Neural crest cell (in vitro differentiated cells): ENCODE results near the gene ATOSA. TPM values are rescaled to one million over a fixed set of nuclear protein-coding genes. Genes with fewer than 3 reads are reported as not detected.

Experiments
- DNase-seq: peaks from one replicate; pipeline ENCODE4 v3.0.0; 2021; ENCODE audit warnings: low read depth, mixed read lengths, low spot score
- H3K27ac Mint-ChIP-seq: one replicate; pipeline ENCODE4 v1.8.0; 2021; ENCODE audit warnings: mild to moderate bottlenecking, mixed read lengths; ENCODE audit not compliant: unreplicated experiment
- H3K27me3 Mint-ChIP-seq: 2 replicates; pipeline ENCODE4 v1.8.0; 2021; ENCODE audit warnings: low read depth, mild to moderate bottlenecking, mixed read lengths
- H3K36me3 Mint-ChIP-seq: 2 replicates; pipeline ENCODE4 v1.8.0; 2021; ENCODE audit warnings: low read depth, mild to moderate bottlenecking, mixed read lengths
- H3K4me1 Mint-ChIP-seq: 2 replicates; pipeline ENCODE4 v1.8.0; 2021; ENCODE audit warnings: mixed read lengths
- H3K4me3 Mint-ChIP-seq: one replicate; pipeline ENCODE4 v1.8.0; 2021; ENCODE audit warnings: mild to moderate bottlenecking, mixed read lengths
- H3K9me3 Mint-ChIP-seq: 2 replicates; pipeline ENCODE4 v1.8.0; 2021; ENCODE audit warnings: mixed read lengths
- CTCF ChIP-seq: fragments of 200-600 bp; sonication (generic); conservative IDR thresholded peaks from 2 replicates; pipeline ENCODE4 v1.5.0; 2021; ENCODE audit warnings: antibody characterized with exemption, mild to moderate bottlenecking
- total RNA-seq: library from RNA; stranded (reverse); gene quantifications from 2 replicates; pipeline ENCODE4 v1.2.1, GENCODE V29; 2021

The ATOSA gene
- total RNA-seq, 1 donor from 2014 or later, result 15.8 TPM

GRCh38 chr15:52710708-52711389 is 31.7 kb upstream of the ATOSA start:
- TF ChIP-seq CTCF, result no peak
- DNase-seq, result no peak
- H3K4me3 Mint-ChIP-seq, result no peak overlapping the region
- H3K36me3 Mint-ChIP-seq, result no peaks in the 10 kb centered on the region
- H3K27ac Mint-ChIP-seq, result no peak overlapping the region
- peaks cover 17% of the 10 kb centered on the region for H3K27me3 Mint-ChIP-seq
- no peaks in the 10 kb centered on the region for H3K9me3 Mint-ChIP-seq
- no peaks in the 10 kb centered on the region for H3K4me1 Mint-ChIP-seq

- H3K27ac Mint-ChIP-seq, result no peak overlapping the region
- no peak for TF ChIP-seq CTCF
- DNase-seq, result no peak
- H3K4me3 Mint-ChIP-seq, result no peak overlapping the region
- H3K9me3 Mint-ChIP-seq, result no peaks in the 10 kb centered on the region
- H3K4me1 Mint-ChIP-seq, result no peaks in the 10 kb centered on the region
- H3K36me3 Mint-ChIP-seq, result no peaks in the 10 kb centered on the region
- H3K27me3 Mint-ChIP-seq, result peaks cover 17% of the 10 kb centered on the region
Measured at GRCh38 chr15:52710050-52710707, 31.0 kb upstream of the ATOSA start.

- no peaks in the 10 kb centered on the region for H3K36me3 Mint-ChIP-seq
- no peaks in the 10 kb centered on the region for H3K9me3 Mint-ChIP-seq
- no peak overlapping the region for H3K4me3 Mint-ChIP-seq
- DNase-seq, result no peak
- H3K27me3 Mint-ChIP-seq, result peaks cover 17% of the 10 kb centered on the region
- no peaks in the 10 kb centered on the region for H3K4me1 Mint-ChIP-seq
- no peak for TF ChIP-seq CTCF
- H3K27ac Mint-ChIP-seq, result no peak overlapping the region
Measured at GRCh38 chr15:52709187-52709981, 30.2 kb upstream of the ATOSA start.

- H3K36me3 Mint-ChIP-seq, result no peaks in the 10 kb centered on the region
- no peak overlapping the region for H3K4me3 Mint-ChIP-seq
- no peaks in the 10 kb centered on the region for H3K9me3 Mint-ChIP-seq
- no peak for DNase-seq
- H3K4me1 Mint-ChIP-seq, result no peaks in the 10 kb centered on the region
- no peak overlapping the region for H3K27ac Mint-ChIP-seq
- H3K27me3 Mint-ChIP-seq, result peaks cover 17% of the 10 kb centered on the region
- TF ChIP-seq CTCF, result no peak
Measured at GRCh38 chr15:52706091-52706490, 26.9 kb upstream of the ATOSA start.

GRCh38 chr15:52702390-52702789 is 23.2 kb upstream of the ATOSA start:
- Mint-ChIP-seq H3K27me3 (peaks cover 4% of the 10 kb centered on the region), H3K4me1 (no peaks in the 10 kb centered on the region), H3K9me3 (no peaks in the 10 kb centered on the region), H3K4me3 (no peak overlapping the region), H3K36me3 (no peaks in the 10 kb centered on the region), H3K27ac (no peak overlapping the region)
- TF ChIP-seq CTCF, result no peak
- DNase-seq, result no peak
